ENCODE data around the gene LCLAT1.

DNA sequence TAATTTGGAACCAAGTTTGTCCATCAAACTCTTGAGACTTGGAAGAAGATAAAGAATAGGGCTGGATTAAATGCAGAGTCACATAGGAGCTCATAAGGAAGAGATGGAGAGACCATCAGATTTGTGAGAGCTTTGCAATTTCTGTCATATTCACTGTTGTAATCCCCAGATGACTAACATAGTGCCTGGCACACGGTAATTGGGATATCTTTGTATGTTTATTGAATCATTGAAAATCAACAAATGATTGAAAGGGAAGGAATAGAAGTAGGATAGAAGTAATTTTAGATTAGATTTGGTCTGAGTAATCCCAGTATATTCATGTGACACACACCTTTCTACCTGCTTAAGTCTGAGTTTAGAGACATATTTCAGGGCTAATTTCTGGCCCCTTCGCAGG lies 75.4 kb downstream of the LCLAT1 start:
- no peak for TF ChIP-seq POLR2A (IDR thresholded peaks at IDR 0.05; ENCODE audit: low read depth, low read length)
- TF ChIP-seq POLR2AphosphoS5 (IDR thresholded peaks at IDR 0.05; ENCODE audit: low read depth, low read length), result no peak
- TF ChIP-seq TAF1 (IDR thresholded peaks at IDR 0.05; ENCODE audit: borderline replicate concordance, low read depth, low read length), result no peak

Data from GM12892 (cell line).